ENCODE results near the gene MSLN. TPM values are rescaled to one million over a fixed set of nuclear protein-coding genes. Genes with fewer than 3 reads are reported as not detected.

The MSLN gene
- total and polyA plus RNA-seq, 9 of the 15 experiments (the other 6 are each of a cell fraction or from before 2014, with no cell fraction given): not detected

- TF ChIP-seq PBX2 (CRISPR knock-in tag; IDR thresholded peaks at IDR 0.05; ENCODE audit: low read depth) (no peak), PBX2 (tag; conservative IDR thresholded peaks at IDR 0.05; ENCODE audit: low read depth) (no peak), FIP1L1 (IDR thresholded peaks at IDR 0.05; ENCODE audit: low read depth, low read length, poor library complexity, severe bottlenecking) (peak; percentile 79), MYC (IDR thresholded peaks at IDR 0.05; ENCODE audit: low read depth, low read length) (peak; percentile 71), MYC (CRISPR knock-in tag; IDR thresholded peaks at IDR 0.05; ENCODE audit: borderline replicate concordance, low read depth) (peak; percentile 82; the same call in 1 of the 2 replicates), NR2C2 (CRISPR knock-in tag; IDR thresholded peaks at IDR 0.05) (no peak), NR2C2 (tag; IDR thresholded peaks at IDR 0.05) (peak; percentile 23; the same call in 1 of the 2 replicates), ZNF24 (IDR thresholded peaks at IDR 0.05) (no peak), RBFOX2 (IDR thresholded peaks at IDR 0.05; ENCODE audit: low read depth, low read length) (peak; percentile 64), ZNF583 (CRISPR knock-in tag; IDR thresholded peaks at IDR 0.05) (no peak), ZNF347 (CRISPR knock-in tag; IDR thresholded peaks at IDR 0.05; ENCODE audit: low read depth) (no peak), NRF1 (conservative IDR thresholded peaks at IDR 0.05 in 1 of 2, IDR thresholded peaks at IDR 0.05 in 1 of 2) (no peak), MYNN (IDR thresholded peaks at IDR 0.05) (peak; percentile 40; the same call in 1 of the 2 replicates), MYNN (CRISPR knock-in tag; IDR thresholded peaks at IDR 0.05) (no peak), CXXC5 (CRISPR knock-in tag; IDR thresholded peaks at IDR 0.05) (peak; percentile 5), SIX5 (IDR thresholded peaks at IDR 0.05; ENCODE audit: borderline replicate concordance in 1 of 2, insufficient read depth in 1 of 2, low read depth in 1 of 2, low read length in 2 of 2) (no peak), ZBTB17 (CRISPR knock-in tag; IDR thresholded peaks at IDR 0.05) (0 out of 2 replicates have a peak, but pooled peaks have one; percentile 33), NCOR1 (IDR thresholded peaks at IDR 0.05) (no peak)
- TF ChIP-seq, protein P1, sequence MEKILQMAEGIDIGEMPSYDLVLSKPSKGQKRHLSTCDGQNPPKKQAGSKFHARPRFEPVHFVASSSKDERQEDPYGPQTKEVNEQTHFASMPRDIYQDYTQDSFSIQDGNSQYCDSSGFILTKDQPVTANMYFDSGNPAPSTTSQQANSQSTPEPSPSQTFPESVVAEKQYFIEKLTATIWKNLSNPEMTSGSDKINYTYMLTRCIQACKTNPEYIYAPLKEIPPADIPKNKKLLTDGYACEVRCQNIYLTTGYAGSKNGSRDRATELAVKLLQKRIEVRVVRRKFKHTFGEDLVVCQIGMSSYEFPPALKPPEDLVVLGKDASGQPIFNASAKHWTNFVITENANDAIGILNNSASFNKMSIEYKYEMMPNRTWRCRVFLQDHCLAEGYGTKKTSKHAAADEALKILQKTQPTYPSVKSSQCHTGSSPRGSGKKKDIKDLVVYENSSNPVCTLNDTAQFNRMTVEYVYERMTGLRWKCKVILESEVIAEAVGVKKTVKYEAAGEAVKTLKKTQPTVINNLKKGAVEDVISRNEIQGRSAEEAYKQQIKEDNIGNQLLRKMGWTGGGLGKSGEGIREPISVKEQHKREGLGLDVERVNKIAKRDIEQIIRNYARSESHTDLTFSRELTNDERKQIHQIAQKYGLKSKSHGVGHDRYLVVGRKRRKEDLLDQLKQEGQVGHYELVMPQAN (IDR thresholded peaks at IDR 0.05; ENCODE audit: borderline replicate concordance): 0 out of 2 replicates have a peak, but pooled peaks have one; percentile 51
- TF ChIP-seq, protein P2, sequence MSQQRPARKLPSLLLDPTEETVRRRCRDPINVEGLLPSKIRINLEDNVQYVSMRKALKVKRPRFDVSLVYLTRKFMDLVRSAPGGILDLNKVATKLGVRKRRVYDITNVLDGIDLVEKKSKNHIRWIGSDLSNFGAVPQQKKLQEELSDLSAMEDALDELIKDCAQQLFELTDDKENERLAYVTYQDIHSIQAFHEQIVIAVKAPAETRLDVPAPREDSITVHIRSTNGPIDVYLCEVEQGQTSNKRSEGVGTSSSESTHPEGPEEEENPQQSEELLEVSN (IDR thresholded peaks at IDR 0.05; ENCODE audit: borderline replicate concordance in 1 of 2, extremely low read depth in 1 of 2, insufficient read depth in 1 of 2, insufficient read length in 1 of 2, low read depth in 1 of 2, low read length in 1 of 2, poor library complexity in 1 of 2, severe bottlenecking in 1 of 2): peak in 1 of 2 experiments; percentile 16
These were observed 33.1 kb upstream of the MSLN start (continued) for GRCh38 chr16:727291-727977.
